ENCODE measurements around the gene MGME1.

DNA sequence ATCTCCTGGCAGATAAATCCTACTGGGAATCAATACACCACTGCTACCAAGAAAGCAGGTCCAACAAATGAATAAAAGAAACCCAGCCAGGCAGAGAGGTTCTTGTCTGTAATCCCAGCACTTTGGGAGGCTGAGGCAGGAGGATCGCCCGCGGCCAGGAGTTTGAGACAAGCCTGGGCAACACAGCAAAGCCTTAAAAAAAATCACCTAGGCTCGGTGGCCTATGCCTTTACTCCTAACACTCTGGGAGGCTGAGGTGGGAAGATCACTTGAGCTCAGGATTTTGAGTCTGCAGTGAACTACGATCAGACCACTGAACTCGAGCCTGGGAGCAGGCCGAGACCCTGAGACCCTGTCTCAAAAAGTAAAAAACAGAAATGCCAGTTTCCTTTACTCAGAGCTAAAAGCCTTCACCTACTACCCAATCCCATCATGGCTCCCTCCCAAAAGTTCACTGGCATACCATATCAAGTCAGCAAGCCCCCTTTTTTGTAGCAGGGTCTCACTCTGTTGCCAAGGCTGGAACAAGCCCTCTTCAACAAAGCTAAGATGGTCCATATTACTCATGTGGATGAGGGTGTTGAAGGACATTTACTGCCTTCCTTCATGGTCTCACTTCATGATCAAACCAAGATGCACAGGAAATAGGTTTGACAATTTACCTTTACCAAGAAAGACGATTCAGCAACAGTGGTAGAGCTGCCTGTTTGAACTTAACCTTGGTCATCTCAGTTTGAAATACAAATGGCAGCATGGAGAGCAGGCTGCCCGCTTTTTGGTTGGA, 5.5 kb upstream of the MGME1 start:
- no peak for TF ChIP-seq EZH2phosphoT487 (IDR thresholded peaks at IDR 0.05; ENCODE audit: insufficient read depth, low read depth)
- TF ChIP-seq EZH2 (IDR thresholded peaks at IDR 0.05; ENCODE audit: insufficient read depth, poor library complexity, severe bottlenecking): no peak
